GM21360 (cell line): ENCODE results near the gene TEF.
A peak's percentile ranks its signal among the peaks of the same experiment; 100 is the strongest.

Experiments used
- ATAC-seq: cut with Tn5 transposase; IDR thresholded peaks from one replicate; pipeline ENCODE4 v1.9.1; 2021; ENCODE audit warnings: mild to moderate bottlenecking, moderate library complexity; ENCODE audit not compliant: unreplicated experiment

The TEF gene

GRCh38 chr22:41447435-41448188 lies 65.9 kb downstream of the TEF start:
- ATAC-seq: no peak

DNA sequence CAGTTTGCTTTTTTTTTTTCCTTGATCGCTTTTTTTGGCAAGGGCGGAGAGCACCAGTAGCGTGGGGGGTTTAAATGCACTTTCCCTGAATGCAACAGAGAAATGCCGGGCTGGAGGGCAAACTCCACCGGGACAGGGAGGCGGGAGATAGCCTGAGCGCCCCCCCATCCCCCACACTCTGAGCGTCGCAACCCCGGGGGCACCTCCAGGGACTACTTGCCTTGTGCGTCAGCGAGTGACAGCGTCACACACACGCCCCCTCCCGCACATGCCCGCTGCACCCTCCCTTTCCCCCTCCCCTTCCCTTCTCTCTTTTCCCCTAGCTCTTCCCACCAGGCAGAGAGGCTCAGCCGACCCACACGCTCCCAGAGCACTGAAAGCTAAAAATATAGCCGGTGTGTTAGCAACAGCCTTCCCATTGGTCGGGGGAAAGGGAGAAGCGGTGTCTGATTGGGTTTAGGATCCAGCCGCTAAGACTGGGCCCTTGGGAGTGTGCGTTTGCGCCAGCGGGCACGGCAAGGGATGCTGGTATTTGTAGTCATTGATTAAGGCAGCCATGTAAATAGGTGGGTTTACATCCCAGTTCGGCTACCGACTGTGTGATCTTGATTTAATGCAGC lies 66.6 kb downstream of the TEF start:
- peak; percentile 35 for ATAC-seq
